T-helper 2 cell (primary cell): ENCODE measurements around the gene KRTAP9-2.
"Not testable (repeated sequence)": the region's sequence is repeated elsewhere in the genome, so short reads cannot be mapped to it uniquely, and the experiment has no call there.

Source experiments
- DNase-seq, 5 experiments: peaks; one replicate each; pipeline versions ENCODE4 v3.0.0 to v3.0.0-alpha.2; 2012 to 2022

Gene KRTAP9-2

GRCh38 chr17:41237116-41237515 is 10.7 kb downstream of the KRTAP9-2 start:
- DNase-seq, result not testable (repeated sequence)

GRCh38 chr17:41237949-41238437 is 11.5 kb downstream of the KRTAP9-2 start, which contains the start of gene KRTAP9-8:
Gene KRTAP9-8 (plus strand): TSS chr17:41237999. CDS start chr17:41238052, 53 bp downstream.
- not testable (repeated sequence) for DNase-seq

- not testable (repeated sequence) for DNase-seq
Observed at GRCh38 chr17:41246995-41247787, 20.7 kb downstream of the KRTAP9-2 start.

GRCh38 chr17:41249637-41250240 is 23.3 kb downstream of the KRTAP9-2 start, which contains the start of gene KRTAP9-4:
Gene KRTAP9-4 (plus strand): TSS chr17:41249687. CDS start chr17:41249721, 34 bp downstream.
- not testable (repeated sequence) for DNase-seq

- DNase-seq, result no peak
Observed at GRCh38 chr17:41251261-41251660, 24.8 kb downstream of the KRTAP9-2 start.

- no peak for DNase-seq
Observed at GRCh38 chr17:41254861-41255260, 28.4 kb downstream of the KRTAP9-2 start.

GRCh38 chr17:41255381-41256290 is 29.2 kb downstream of the KRTAP9-2 start, which contains the start of gene KRTAP9-9:
Gene KRTAP9-9 (plus strand): TSS chr17:41255384.
- not testable (repeated sequence) for DNase-seq

GRCh38 chr17:41256291-41256685 is 29.8 kb downstream of the KRTAP9-2 start:
- DNase-seq, result no peak

- no peak for DNase-seq
Observed at GRCh38 chr17:41258406-41258805, 32.0 kb downstream of the KRTAP9-2 start.

GRCh38 chr17:41263212-41263611 is 36.8 kb downstream of the KRTAP9-2 start:
- DNase-seq, result no peak

GRCh38 chr17:41264599-41264998 is 38.2 kb downstream of the KRTAP9-2 start:
- DNase-seq, result no peak

- DNase-seq, result no peak
Observed at GRCh38 chr17:41265078-41265477, 38.6 kb downstream of the KRTAP9-2 start, which contains the start of gene KRTAP9-6. Gene KRTAP9-6 (plus strand): TSS chr17:41265378. CDS start chr17:41265378, 0 bp downstream.

GRCh38 chr17:41267711-41268110 is 41.3 kb downstream of the KRTAP9-2 start:
- DNase-seq, result no peak

GRCh38 chr17:41271323-41271722 is 44.9 kb downstream of the KRTAP9-2 start:
- not testable (repeated sequence) for DNase-seq

- DNase-seq, result no peak
Observed at GRCh38 chr17:41271858-41272257, 45.4 kb downstream of the KRTAP9-2 start.

- DNase-seq, result not testable (repeated sequence)
Observed at GRCh38 chr17:41275648-41276190, 49.3 kb downstream of the KRTAP9-2 start, which contains the start of gene KRTAP9-7. Gene KRTAP9-7 (plus strand): TSS chr17:41275698. CDS start chr17:41275698, 0 bp downstream.
